WTC11 (cell line): ENCODE measurements around the gene CREBRF. TPM values are rescaled to one million over a fixed set of nuclear protein-coding genes. Genes with fewer than 3 reads are reported as not detected.
"Not testable (repeated sequence)": the region's sequence is repeated elsewhere in the genome, so short reads cannot be mapped to it uniquely, and the experiment has no call there.

ENCODE experiments used
- ATAC-seq: fragments of 200-7000 bp; cut with Tn5 transposase; 2 replicates; pipeline ENCODE4 v1.10.0; 2021; ENCODE audit warnings: mild to moderate bottlenecking, moderate library complexity
- CTCF ChIA-PET: fragments of 300-600 bp; sonication (Branson Sonifier 250); formaldehyde crosslinking; loops from one replicate; lab custom pipeline; 2021; ENCODE audit warnings: antibody characterized with exemption; lab: Charles Lee
- POLR2A ChIA-PET: fragments of 350-600 bp; sonication (Branson Sonifier 250); formaldehyde crosslinking; loops from one replicate; lab custom pipeline; 2021; ENCODE audit warnings: antibody characterized with exemption; lab: Charles Lee
- DNase-seq: peaks from one replicate; pipeline ENCODE4 v3.0.0; 2021; ENCODE audit warnings: low spot score
- H3K27ac Mint-ChIP-seq: 2 replicates; pipeline ENCODE4 v1.8.0; 2021; ENCODE audit warnings: mixed read lengths
- H3K27me3 Mint-ChIP-seq: 2 replicates; pipeline ENCODE4 v1.8.0; 2021; ENCODE audit warnings: low read depth, mild to moderate bottlenecking, moderate library complexity, mixed read lengths
- H3K36me3 Mint-ChIP-seq: 2 replicates; pipeline ENCODE4 v1.8.0; 2021; ENCODE audit warnings: mixed read lengths
- H3K4me1 Mint-ChIP-seq: 2 replicates; pipeline ENCODE4 v1.8.0; 2022; ENCODE audit warnings: mixed read lengths
- H3K4me3 Mint-ChIP-seq: 2 replicates; pipeline ENCODE4 v1.8.0; 2021; ENCODE audit warnings: mild to moderate bottlenecking, moderate library complexity, mixed read lengths
- H3K9me3 Mint-ChIP-seq: 2 replicates; pipeline ENCODE4 v1.8.0; 2021; ENCODE audit warnings: mixed read lengths
- ATF1 ChIP-seq: sonication (generic); formaldehyde crosslinking; IDR thresholded peaks from 2 replicates; pipeline ENCODE4 v1.8.1; 2023; ENCODE audit warnings: mild to moderate bottlenecking, moderate library complexity, missing genetic modification reagents
- CREM ChIP-seq: sonication (generic); formaldehyde crosslinking; IDR thresholded peaks from 2 replicates; pipeline ENCODE4 v1.8.1; 2022; ENCODE audit warnings: mild to moderate bottlenecking, missing genetic modification reagents, moderate library complexity
- E2F1 ChIP-seq: sonication (generic); formaldehyde crosslinking; IDR thresholded peaks from 2 replicates; pipeline ENCODE4 v1.8.0; 2022; ENCODE audit warnings: mild to moderate bottlenecking, missing genetic modification reagents
- E2F5 ChIP-seq: sonication (generic); formaldehyde crosslinking; IDR thresholded peaks from 2 replicates; pipeline ENCODE4 v1.8.1; 2022; ENCODE audit warnings: mild to moderate bottlenecking, moderate library complexity, missing genetic modification reagents
- HMGA2 ChIP-seq: fragments of 250-450 bp; sonication (Bioruptor Pico); IDR thresholded peaks from 2 replicates; pipeline ENCODE4 v1.4.0; 2021; ENCODE audit warnings: mild to moderate bottlenecking, moderate library complexity
- IRF2 ChIP-seq: sonication (generic); formaldehyde crosslinking; IDR thresholded peaks from 2 replicates; pipeline ENCODE4 v1.8.0; 2022; ENCODE audit warnings: low read depth, missing genetic modification reagents, borderline replicate concordance
- NR1H2 ChIP-seq: sonication (generic); formaldehyde crosslinking; IDR thresholded peaks from 2 replicates; pipeline ENCODE4 v1.9.0; 2021; ENCODE audit warnings: mild to moderate bottlenecking, moderate library complexity, missing genetic modification reagents
- PRRX2 ChIP-seq: fragments of 250-450 bp; sonication (Bioruptor Pico); IDR thresholded peaks from 2 replicates; pipeline ENCODE4 v1.8.0; 2021; ENCODE audit warnings: mild to moderate bottlenecking
- SMAD3 ChIP-seq: sonication (generic); formaldehyde crosslinking; IDR thresholded peaks from 2 replicates; pipeline ENCODE4 v1.8.0; 2022; ENCODE audit warnings: missing genetic modification reagents, mild to moderate bottlenecking, borderline replicate concordance
- TEAD1 ChIP-seq: sonication (generic); formaldehyde crosslinking; IDR thresholded peaks from 2 replicates; pipeline ENCODE4 v1.8.0; 2022; ENCODE audit warnings: mild to moderate bottlenecking, missing genetic modification reagents
- TEAD4 ChIP-seq: sonication (generic); formaldehyde crosslinking; IDR thresholded peaks from 2 replicates; pipeline ENCODE4 v1.8.0; 2022; ENCODE audit warnings: mild to moderate bottlenecking, missing genetic modification reagents
- ZBTB21 ChIP-seq: sonication (generic); formaldehyde crosslinking; IDR thresholded peaks from 2 replicates; pipeline ENCODE4 v1.8.1; 2023; ENCODE audit warnings: mild to moderate bottlenecking, missing genetic modification reagents, borderline replicate concordance
- ZBTB43 ChIP-seq: sonication (generic); formaldehyde crosslinking; IDR thresholded peaks from 2 replicates; pipeline ENCODE4 v1.8.1; 2023; ENCODE audit warnings: mild to moderate bottlenecking, missing genetic modification reagents
- ZNF232 ChIP-seq: sonication (generic); formaldehyde crosslinking; IDR thresholded peaks from 2 replicates; pipeline ENCODE4 v1.8.0; 2022; ENCODE audit warnings: mild to moderate bottlenecking, missing genetic modification reagents
- ZNF263 ChIP-seq: sonication (generic); formaldehyde crosslinking; IDR thresholded peaks from 2 replicates; pipeline ENCODE4 v1.8.1; 2022; ENCODE audit warnings: low read depth, mild to moderate bottlenecking, moderate library complexity, missing genetic modification reagents
- ZNF396 ChIP-seq: fragments of 250-450 bp; sonication (Bioruptor Pico); IDR thresholded peaks from 2 replicates; pipeline ENCODE4 v1.8.0; 2021; ENCODE audit warnings: mild to moderate bottlenecking, moderate library complexity, borderline replicate concordance
- ZNF532 ChIP-seq: fragments of 250-450 bp; sonication (Bioruptor Pico); IDR thresholded peaks from 2 replicates; pipeline ENCODE4 v1.9.0; 2021; ENCODE audit warnings: mild to moderate bottlenecking, borderline replicate concordance
- total RNA-seq: library from RNA; stranded (reverse); gene quantifications from 3 replicates; pipeline ENCODE4 v1.2.3, GENCODE V29; 2021
- TF ChIP-seq, protein P1 (sequence below): sonication (generic); formaldehyde crosslinking; IDR thresholded peaks from 2 replicates; pipeline ENCODE4 v1.8.0; 2022; ENCODE audit warnings: mild to moderate bottlenecking, missing genetic modification reagents
- TF ChIP-seq, protein P2 (sequence below): sonication (generic); formaldehyde crosslinking; IDR thresholded peaks from 2 replicates; pipeline ENCODE4 v1.8.0; 2022; ENCODE audit warnings: mild to moderate bottlenecking, missing genetic modification reagents

CREBRF gene
- total RNA-seq, 1 experiment from 2014 or later, result 5.7 TPM

GRCh38 chr5:173028811-173029327 lies 27.3 kb upstream of the CREBRF start (continued):
- TF ChIP-seq E2F1 (CRISPR knock-in tag) (no peak), E2F5 (CRISPR knock-in tag) (no peak), SMAD3 (CRISPR knock-in tag) (no peak)

- ATAC-seq, result no peak
- H3K27ac Mint-ChIP-seq, result no peak overlapping the region
- TF ChIP-seq ZNF263 (CRISPR knock-in tag) (no peak), PRRX2 (CRISPR knock-in tag) (no peak), CREM (no peak), ZNF532 (CRISPR knock-in tag) (no peak), TEAD1 (no peak), ZBTB43 (CRISPR knock-in tag) (no peak)
- ChIA-PET POLR2A (no interaction called here), CTCF (interaction anchor here (0.6 kb wide), 1 partner anchor 9 kb away, joined by 3 read pairs; no protein-coding TSS in a partner anchor)
- H3K4me3 Mint-ChIP-seq, result no peak overlapping the region
- no peaks in the 10 kb centered on the region for H3K9me3 Mint-ChIP-seq
- no peaks in the 10 kb centered on the region for H3K4me1 Mint-ChIP-seq
- DNase-seq, result no peak
- H3K36me3 Mint-ChIP-seq, result peaks cover 2% of the 10 kb centered on the region
- no peaks in the 10 kb centered on the region for H3K27me3 Mint-ChIP-seq
These were observed 26.6 kb upstream of the CREBRF start for GRCh38 chr5:173029499-173029921.

- TF ChIP-seq HMGA2 (CRISPR knock-in tag), result peak; percentile 92
- H3K4me1 Mint-ChIP-seq, H3K36me3 Mint-ChIP-seq, ATAC-seq, H3K9me3 Mint-ChIP-seq, H3K27me3 Mint-ChIP-seq, H3K27ac Mint-ChIP-seq, DNase-seq, POLR2A ChIA-PET, H3K4me3 Mint-ChIP-seq: not testable (repeated sequence)
- CTCF ChIA-PET, result interaction anchor here (0.6 kb wide), 1 partner anchor 73 kb away, joined by 3 read pairs; the partner anchor contains the start of gene RPL26L1
These were observed 24.1 kb upstream of the CREBRF start for GRCh38 chr5:173032096-173032495.

GRCh38 chr5:173032730-173033129 lies 23.4 kb upstream of the CREBRF start:
- CTCF ChIA-PET, result no interaction called here
- TF ChIP-seq, protein P1, sequence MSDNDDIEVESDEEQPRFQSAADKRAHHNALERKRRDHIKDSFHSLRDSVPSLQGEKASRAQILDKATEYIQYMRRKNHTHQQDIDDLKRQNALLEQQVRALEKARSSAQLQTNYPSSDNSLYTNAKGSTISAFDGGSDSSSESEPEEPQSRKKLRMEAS (CRISPR knock-in tag), result no peak
- no peak for TF ChIP-seq TEAD4
- TF ChIP-seq IRF2 (CRISPR knock-in tag), result no peak
- no peak for TF ChIP-seq ZBTB21
- TF ChIP-seq, protein P2, sequence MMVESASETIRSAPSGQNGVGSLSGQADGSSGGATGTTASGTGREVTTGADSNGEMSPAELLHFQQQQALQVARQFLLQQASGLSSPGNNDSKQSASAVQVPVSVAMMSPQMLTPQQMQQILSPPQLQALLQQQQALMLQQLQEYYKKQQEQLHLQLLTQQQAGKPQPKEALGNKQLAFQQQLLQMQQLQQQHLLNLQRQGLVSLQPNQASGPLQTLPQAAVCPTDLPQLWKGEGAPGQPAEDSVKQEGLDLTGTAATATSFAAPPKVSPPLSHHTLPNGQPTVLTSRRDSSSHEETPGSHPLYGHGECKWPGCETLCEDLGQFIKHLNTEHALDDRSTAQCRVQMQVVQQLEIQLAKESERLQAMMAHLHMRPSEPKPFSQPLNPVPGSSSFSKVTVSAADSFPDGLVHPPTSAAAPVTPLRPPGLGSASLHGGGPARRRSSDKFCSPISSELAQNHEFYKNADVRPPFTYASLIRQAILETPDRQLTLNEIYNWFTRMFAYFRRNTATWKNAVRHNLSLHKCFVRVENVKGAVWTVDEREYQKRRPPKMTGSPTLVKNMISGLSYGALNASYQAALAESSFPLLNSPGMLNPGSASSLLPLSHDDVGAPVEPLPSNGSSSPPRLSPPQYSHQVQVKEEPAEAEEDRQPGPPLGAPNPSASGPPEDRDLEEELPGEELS (CRISPR knock-in tag), result no peak
- no peak for TF ChIP-seq ZNF396 (CRISPR knock-in tag)
- no peak for TF ChIP-seq NR1H2 (CRISPR knock-in tag)
- no peak for TF ChIP-seq ATF1 (CRISPR knock-in tag)
- no peak for TF ChIP-seq ZNF232 (CRISPR knock-in tag)
- no peak for TF ChIP-seq ZBTB43 (CRISPR knock-in tag)

More at GRCh38 chr5:173032730-173033129, 23.4 kb upstream of the CREBRF start:
- ATAC-seq (no peak), DNase-seq (no peak)
- Mint-ChIP-seq H3K9me3 (no peaks in the 10 kb centered on the region), H3K27ac (no peak overlapping the region), H3K27me3 (no peaks in the 10 kb centered on the region), H3K36me3 (peaks cover 7% of the 10 kb centered on the region; the same call in 1 of the 2 replicates), H3K4me3 (no peak overlapping the region), H3K4me1 (no peaks in the 10 kb centered on the region)
- POLR2A ChIA-PET, result no interaction called here
